Skeletal muscle satellite cell (primary cell): ENCODE data around the gene KRTAP5-8. TPM values are rescaled to one million over a fixed set of nuclear protein-coding genes. Genes with fewer than 3 reads are reported as not detected.
"Not testable (repeated sequence)": the region's sequence is repeated elsewhere in the genome, so short reads cannot be mapped to it uniquely, and the experiment has no call there.

Experiments used
- H3K27me3 ChIP-seq: 2 replicates; pipeline ENCODE4 v1.7.0; 2013; ENCODE audit warnings: low read length; ENCODE audit not compliant: control insufficient read depth, insufficient read depth
- H3K36me3 ChIP-seq: 2 replicates; pipeline ENCODE4 v1.7.0; 2013; ENCODE audit warnings: mild to moderate bottlenecking, control low read depth, low read length; ENCODE audit not compliant: insufficient read depth
- H3K4me1 ChIP-seq: 2 replicates; pipeline ENCODE4 v1.7.0; 2013; ENCODE audit warnings: low read length; ENCODE audit not compliant: control insufficient read depth, insufficient read depth
- H3K4me2 ChIP-seq: 2 replicates; pipeline ENCODE4 v1.7.0; 2013; ENCODE audit warnings: mild to moderate bottlenecking, low read length
- H3K4me3 ChIP-seq: 2 replicates; pipeline ENCODE4 v1.7.0; 2013; ENCODE audit warnings: low read length
- H3K9ac ChIP-seq: 2 replicates; pipeline ENCODE4 v1.7.0; 2013; ENCODE audit warnings: mild to moderate bottlenecking, low read depth, low read length, moderate library complexity
- H3K9me3 ChIP-seq: replicated peaks from 2 replicates; pipeline ENCODE4 v1.7.0; 2013; ENCODE audit warnings: mild to moderate bottlenecking, control low read depth, low read length
- total RNA-seq: library from RNA; depleted of rRNA; stranded (reverse); fragments of >200 nt; gene quantifications from 2 replicates; pipeline ENCODE4 v1.2.3, GENCODE V29; 2012; rRNA removed

The KRTAP5-8 gene, protein sequence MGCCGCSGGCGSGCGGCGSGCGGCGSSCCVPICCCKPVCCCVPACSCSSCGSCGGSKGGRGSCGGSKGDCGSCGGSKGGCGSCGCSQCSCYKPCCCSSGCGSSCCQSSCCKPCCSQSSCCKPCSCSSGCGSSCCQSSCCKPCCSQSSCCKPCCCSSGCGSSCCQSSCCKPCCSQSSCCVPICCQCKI
- total RNA-seq, result not detected in 2 replicates

DNA sequence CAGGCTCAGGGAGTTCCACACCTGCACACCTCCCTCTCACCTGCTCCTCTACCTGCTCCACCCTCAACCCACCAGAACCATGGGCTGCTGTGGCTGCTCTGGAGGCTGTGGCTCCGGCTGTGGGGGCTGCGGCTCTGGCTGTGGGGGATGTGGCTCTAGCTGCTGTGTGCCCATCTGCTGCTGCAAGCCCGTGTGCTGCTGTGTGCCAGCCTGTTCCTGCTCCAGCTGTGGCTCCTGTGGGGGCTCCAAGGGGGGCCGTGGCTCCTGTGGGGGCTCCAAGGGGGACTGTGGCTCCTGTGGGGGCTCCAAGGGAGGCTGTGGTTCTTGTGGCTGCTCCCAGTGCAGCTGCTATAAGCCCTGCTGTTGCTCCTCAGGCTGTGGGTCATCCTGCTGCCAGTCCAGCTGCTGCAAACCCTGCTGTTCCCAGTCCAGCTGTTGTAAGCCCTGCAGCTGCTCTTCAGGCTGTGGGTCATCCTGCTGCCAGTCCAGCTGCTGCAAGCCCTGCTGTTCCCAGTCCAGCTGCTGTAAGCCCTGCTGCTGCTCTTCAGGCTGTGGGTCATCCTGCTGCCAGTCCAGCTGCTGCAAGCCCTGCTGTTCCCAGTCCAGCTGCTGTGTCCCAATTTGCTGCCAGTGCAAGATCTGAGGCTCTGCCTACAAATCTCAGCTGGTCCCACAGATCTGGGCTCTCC lies at the start of gene KRTAP5-8:
TSS of gene KRTAP5-8 (plus strand) at position 49 of the 689 bp plus-strand sequence. CDS start at position 80, 31 bp downstream.
- H3K36me3 ChIP-seq, H3K27me3 ChIP-seq, H3K9ac ChIP-seq, H3K4me1 ChIP-seq, H3K4me3 ChIP-seq, H3K9me3 ChIP-seq, H3K4me2 ChIP-seq: not testable (repeated sequence)

DNA sequence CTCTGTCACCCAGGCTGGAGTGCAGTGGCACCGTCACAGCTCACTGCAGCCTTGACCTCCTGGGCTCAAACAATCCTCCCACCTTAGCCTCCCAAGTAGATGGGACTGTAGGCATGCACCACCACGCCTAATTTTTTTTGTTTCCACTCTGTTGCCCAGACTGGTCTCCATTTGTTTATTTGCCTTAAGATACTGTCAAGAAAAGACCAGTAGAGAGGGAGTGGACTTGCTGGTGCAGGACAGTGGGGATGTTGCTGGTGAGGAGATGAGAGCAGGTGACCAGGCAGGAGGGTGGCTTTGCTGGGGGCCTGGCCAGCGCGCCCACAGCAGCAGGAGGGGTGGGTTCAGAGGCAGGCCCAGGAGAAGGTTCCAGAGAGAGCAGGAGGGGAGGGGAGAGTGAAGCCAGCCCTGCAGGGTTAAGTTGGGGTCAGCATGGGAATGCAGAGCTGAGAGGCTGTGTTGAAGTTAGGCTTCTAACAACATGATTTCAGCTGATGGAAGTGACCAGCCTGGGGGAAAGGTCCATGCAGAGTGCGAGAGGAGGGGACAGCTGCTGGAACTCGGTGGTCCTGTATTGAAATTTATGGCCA lies 49.0 kb upstream of the KRTAP5-8 start:
- Histone ChIP-seq H3K4me2 (no peak overlapping the region), H3K27me3 (no peaks in the 10 kb centered on the region), H3K4me3 (no peak overlapping the region), H3K36me3 (peaks cover 58% of the 10 kb centered on the region), H3K9me3 (no peaks in the 10 kb centered on the region), H3K4me1 (no peaks in the 10 kb centered on the region), H3K9ac (no peak overlapping the region)

DNA sequence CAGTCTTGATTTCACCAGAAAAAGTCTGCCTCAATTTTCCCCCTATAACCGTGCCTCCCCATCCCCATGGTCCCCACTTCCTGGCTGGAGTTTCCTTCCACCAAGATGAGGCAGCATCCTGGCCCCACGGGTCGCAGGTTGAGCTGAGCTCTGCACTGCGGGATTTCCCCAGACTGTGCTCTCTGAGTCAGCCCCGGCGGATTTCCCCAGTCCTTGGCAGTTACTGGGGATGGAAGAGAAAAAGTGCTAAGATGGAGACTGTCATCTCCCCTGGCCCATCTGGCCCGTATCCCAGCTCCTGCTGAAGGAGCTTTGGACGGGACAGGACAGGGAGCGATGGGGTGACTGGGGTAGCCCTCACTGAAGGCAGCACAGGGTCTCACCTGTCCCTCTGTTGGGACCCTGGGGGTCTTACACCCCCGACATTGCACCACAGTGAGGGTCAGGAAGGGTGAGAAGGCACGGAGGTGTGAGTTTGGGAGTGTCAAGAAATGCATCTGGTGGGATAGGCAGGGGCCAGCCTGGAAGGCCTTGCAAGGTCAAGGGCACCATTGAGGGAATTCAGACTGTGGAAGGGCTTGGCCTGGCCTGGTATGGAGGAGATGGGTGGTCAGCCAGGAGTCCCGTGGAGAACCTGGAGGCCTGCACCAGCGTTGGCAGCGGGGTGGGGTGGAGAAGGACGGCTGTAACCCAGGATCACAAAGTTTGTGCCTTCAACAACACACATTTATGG lies 48.3 kb upstream of the KRTAP5-8 start:
- Histone ChIP-seq H3K9me3 (no peaks in the 10 kb centered on the region), H3K36me3 (peaks cover 56% of the 10 kb centered on the region), H3K4me1 (no peaks in the 10 kb centered on the region), H3K9ac (no peak overlapping the region), H3K4me3 (no peak overlapping the region), H3K4me2 (no peak overlapping the region), H3K27me3 (no peaks in the 10 kb centered on the region)

DNA sequence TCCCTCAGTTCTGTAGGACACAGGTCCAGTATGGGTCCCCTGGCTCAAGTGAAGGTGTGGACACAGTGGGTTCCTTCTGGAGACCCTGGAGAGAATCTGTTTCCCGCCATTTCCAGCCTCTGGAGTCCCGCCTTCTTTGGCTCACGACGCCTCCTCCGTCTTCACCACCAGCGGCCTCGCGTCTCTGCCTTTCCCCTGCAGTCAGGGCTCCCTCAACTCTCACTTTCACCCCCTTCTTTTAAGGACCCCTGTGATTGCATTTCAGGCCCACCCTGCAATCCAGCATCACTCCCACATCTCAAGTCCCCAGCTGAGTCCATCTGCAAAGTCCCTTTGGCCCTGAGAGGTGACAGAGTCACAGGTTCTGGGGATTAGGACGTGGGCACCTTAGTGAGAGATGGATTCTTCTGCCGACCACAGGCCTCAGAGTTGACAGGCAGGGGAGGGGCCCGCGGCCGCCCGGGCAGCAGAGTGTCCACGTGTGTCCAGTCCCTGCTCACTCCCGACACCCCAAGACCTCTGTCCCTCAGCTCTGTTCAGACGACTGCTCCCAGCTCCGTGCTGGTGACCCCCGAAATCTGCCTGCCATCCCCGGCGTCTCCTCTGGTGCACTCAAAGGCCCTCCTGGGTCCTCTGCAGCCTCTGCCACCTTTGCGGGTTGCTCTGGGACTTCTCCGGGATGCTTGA lies 47.6 kb upstream of the KRTAP5-8 start:
- Histone ChIP-seq H3K27me3 (no peaks in the 10 kb centered on the region), H3K4me3 (no peak overlapping the region), H3K4me2 (no peak overlapping the region), H3K4me1 (no peaks in the 10 kb centered on the region), H3K9ac (no peak overlapping the region), H3K36me3 (peaks cover 53% of the 10 kb centered on the region), H3K9me3 (no peaks in the 10 kb centered on the region)

DNA sequence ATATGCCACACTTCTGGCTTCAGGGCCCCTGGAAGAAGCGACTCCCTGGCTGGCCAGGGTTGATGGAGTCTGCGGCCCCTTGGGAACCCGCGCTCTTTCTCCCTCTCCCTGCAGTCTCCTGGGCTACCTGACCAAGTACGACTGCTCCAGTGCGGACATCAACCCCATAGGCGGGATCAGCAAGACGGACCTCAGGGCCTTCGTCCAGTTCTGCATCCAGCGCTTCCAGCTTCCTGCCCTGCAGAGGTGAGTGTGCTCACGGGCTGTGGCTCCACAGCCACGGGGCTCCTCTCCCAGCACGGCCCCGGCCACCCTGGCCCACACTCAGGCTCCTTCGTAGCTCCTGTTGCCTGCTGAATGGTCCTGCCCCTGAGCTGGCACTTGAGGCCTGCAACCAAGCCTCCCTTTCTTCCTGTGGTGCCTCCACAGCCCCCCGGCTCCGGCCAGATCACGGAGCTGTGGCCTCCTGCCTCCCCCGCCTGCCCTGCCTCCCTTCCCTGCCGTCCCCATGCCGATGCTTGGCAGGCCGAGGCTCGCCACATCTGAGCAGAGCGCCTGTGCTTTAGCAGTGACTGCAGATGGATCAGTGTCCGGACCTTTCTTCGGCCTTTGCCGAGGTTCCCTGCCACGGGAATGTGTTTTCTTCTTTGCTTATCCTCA lies 47.0 kb upstream of the KRTAP5-8 start:
- Histone ChIP-seq H3K36me3 (peaks cover 53% of the 10 kb centered on the region), H3K9ac (no peak overlapping the region), H3K4me2 (no peak overlapping the region), H3K9me3 (no peaks in the 10 kb centered on the region), H3K4me3 (no peak overlapping the region), H3K27me3 (no peaks in the 10 kb centered on the region), H3K4me1 (no peaks in the 10 kb centered on the region)

DNA sequence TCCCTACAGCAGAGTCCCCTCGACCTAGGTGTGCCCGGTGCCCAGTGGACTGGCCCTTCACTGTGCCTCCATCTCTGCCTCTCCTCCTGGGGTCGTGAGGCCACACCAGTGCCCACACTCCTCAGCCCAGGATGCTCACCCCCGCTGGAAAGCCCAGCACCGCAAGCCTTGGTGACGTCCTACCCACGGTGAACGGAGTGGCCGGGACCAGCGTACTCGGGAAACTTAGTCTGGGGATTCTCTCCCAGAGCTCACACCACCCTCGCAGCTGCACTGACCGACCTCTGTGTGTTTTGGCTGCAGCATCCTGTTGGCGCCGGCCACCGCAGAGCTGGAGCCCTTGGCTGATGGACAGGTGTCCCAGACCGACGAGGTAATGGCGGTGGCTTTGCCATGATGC lies 46.3 kb upstream of the KRTAP5-8 start:
- Histone ChIP-seq H3K4me3 (no peak overlapping the region), H3K4me2 (no peak overlapping the region), H3K36me3 (peaks cover 56% of the 10 kb centered on the region), H3K4me1 (no peaks in the 10 kb centered on the region), H3K9ac (no peak overlapping the region), H3K27me3 (no peaks in the 10 kb centered on the region), H3K9me3 (no peaks in the 10 kb centered on the region)

DNA sequence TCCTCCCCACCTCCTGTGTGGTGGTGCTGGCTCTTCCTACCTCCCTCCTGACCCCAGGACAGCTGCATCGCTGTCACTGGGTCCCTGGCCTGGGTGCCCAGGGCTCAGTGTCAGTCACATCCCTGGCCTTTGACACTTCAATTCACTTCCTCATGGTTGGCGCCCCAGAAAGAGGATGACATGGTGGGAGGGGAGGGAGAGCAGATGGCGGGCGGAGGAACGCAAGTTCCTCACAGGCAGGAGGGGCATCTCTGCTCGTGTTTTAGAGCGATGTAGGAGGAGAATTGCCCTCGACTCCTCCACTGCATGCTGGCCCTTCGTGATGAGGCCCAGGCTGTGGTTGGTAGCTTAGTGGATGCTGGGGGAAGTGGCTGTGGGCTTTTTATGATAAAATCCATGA lies 45.9 kb upstream of the KRTAP5-8 start:
- Histone ChIP-seq H3K4me1 (no peaks in the 10 kb centered on the region), H3K4me3 (no peak overlapping the region), H3K4me2 (no peak overlapping the region), H3K9me3 (no peaks in the 10 kb centered on the region), H3K36me3 (peaks cover 58% of the 10 kb centered on the region), H3K27me3 (no peaks in the 10 kb centered on the region), H3K9ac (no peak overlapping the region)

DNA sequence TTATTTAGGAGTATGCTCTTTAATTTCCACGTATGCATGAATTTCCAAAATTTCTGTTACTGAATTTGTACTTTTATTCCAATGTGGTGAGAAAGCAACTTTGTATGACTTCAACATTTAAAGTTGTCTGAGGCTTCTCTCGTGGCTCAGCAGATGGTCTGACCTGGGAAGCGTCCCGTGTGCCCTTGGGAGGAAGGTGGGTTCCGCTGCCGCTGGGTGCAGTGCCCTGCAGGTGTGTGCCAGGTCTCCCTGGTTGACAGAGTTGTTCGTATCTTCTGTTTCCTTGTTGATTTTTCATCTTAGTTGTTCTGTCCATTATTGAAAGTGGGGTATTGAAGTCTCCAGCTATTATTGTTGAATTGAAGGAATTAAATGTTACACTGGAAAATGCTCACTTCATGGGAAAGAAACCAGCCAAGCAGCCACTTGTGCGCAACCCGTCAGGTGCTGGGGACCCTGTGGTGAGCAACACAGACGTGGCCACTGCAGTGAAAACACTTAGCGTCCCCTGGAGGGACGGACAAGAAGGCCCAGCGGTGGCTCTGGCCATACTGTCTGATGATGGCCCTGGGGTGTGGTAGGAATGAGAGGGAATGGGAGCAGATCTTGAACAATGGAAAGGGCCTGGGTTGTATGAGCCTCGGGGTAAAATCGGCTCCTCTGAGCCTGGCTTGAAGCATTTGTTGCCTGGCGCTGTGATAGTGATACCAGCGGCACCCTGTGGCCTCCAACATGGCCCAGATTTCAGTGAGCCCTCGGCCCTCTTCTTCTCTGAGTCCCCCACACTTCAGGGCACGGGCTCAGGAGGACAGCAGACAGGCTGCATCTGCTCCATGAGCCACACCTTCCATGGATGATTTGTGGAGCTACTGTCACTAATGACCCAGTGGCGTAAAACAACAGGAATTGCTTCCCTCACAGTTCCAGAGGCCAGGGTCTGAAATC lies 42.3 kb upstream of the KRTAP5-8 start:
- H3K4me1 ChIP-seq, result peaks cover 21% of the 10 kb centered on the region
- no peak overlapping the region for H3K4me2 ChIP-seq
- no peak overlapping the region for H3K9ac ChIP-seq
- no peaks in the 10 kb centered on the region for H3K27me3 ChIP-seq
- no peak overlapping the region for H3K4me3 ChIP-seq
- no peaks in the 10 kb centered on the region for H3K9me3 ChIP-seq
- H3K36me3 ChIP-seq, result peaks cover 79% of the 10 kb centered on the region

DNA sequence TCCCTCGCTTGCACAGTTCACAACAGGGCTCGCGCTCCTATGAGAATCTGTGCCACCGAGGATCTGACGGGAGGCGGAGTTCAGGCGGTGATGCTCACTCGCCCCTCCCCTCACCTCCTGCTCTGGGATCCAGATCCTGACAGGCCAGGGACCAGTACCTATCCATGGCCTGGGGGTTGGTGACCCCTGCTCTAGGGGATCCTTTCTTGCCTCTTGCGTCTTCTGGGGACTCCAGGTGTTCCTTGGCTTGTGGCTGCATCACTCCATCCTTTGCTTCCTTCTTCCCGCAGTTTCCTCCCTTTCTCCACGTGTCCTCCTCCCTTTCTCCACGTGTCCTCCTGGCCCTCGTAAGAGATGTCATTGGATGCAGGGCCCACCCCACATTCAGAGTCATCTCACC lies 41.4 kb upstream of the KRTAP5-8 start:
- H3K36me3 ChIP-seq, result peaks cover 76% of the 10 kb centered on the region
- no peak overlapping the region for H3K9ac ChIP-seq
- no peak overlapping the region for H3K4me2 ChIP-seq
- H3K4me3 ChIP-seq, result no peak overlapping the region
- H3K4me1 ChIP-seq, result peaks cover 22% of the 10 kb centered on the region
- H3K27me3 ChIP-seq, result no peaks in the 10 kb centered on the region
- no peaks in the 10 kb centered on the region for H3K9me3 ChIP-seq

DNA sequence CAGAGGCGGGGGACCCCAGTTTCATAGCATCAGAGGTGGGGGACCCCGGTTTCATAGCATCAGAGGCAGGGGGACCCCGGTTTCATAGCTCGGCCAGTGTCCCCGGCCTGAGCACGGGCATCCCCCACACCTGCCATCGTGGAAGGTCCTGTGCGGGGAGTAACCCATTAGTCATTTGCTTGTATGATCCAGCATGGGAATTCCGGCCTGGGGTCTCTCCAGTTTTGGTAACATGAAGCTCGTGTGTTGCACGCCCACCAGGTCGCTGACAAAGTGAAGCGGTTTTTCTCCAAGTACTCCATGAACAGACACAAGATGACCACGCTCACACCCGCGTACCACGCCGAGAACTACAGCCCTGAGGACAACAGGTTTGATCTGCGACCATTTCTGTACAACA lies 39.7 kb upstream of the KRTAP5-8 start:
- Histone ChIP-seq H3K9ac (no peak overlapping the region), H3K4me3 (no peak overlapping the region), H3K4me2 (no peak overlapping the region), H3K27me3 (no peaks in the 10 kb centered on the region), H3K36me3 (peaks cover 62% of the 10 kb centered on the region), H3K9me3 (no peaks in the 10 kb centered on the region), H3K4me1 (peaks cover 22% of the 10 kb centered on the region)
